ENCODE measurements around the gene SAMD4A. TPM values are rescaled to one million over a fixed set of nuclear protein-coding genes. Genes with fewer than 3 reads are reported as not detected.

Gene SAMD4A
- total RNA-seq, 4 donors from 2014 or later = 2.9 to 19.5 (median 3.9) TPM

GRCh38 chr14:54597795-54598443, 31.0 kb downstream of the SAMD4A start:
- 82 to 84% methylated on average over 5 of the region's 5 CpGs for WGBS, 2 donors
- intact Hi-C loops (cut with DNase I) = no loop called here
- H3K4me3 ChIP-seq = no peak overlapping the region
- no peaks in the 10 kb centered on the region for H3K9me3 ChIP-seq
- TF ChIP-seq CTCF (IDR thresholded peaks at IDR 0.05) (no peak), POLR2A (IDR thresholded peaks at IDR 0.05) (no peak)
- no peak for DNase-seq
- H3K36me3 ChIP-seq = no peaks in the 10 kb centered on the region
- H3K27ac ChIP-seq = no peak overlapping the region
- H3K27me3 ChIP-seq = no peaks in the 10 kb centered on the region
- H3K4me1 ChIP-seq = peaks cover 0 to 21% (median 3%) of the 10 kb centered on the region in 3 donors

GRCh38 chr14:54599966-54600716, 33.2 kb downstream of the SAMD4A start:
- Histone ChIP-seq H3K9me3 (no peaks in the 10 kb centered on the region), H3K36me3 (no peaks in the 10 kb centered on the region), H3K27me3 (no peaks in the 10 kb centered on the region), H3K4me3 (no peak overlapping the region), H3K4me1 (peaks cover 0 to 15% (median 0%) of the 10 kb centered on the region in 3 donors), H3K27ac (no peak overlapping the region)
- intact Hi-C loops (cut with DNase I) = no loop called here
- no peak for DNase-seq
- WGBS, 2 donors = 17 to 33% methylated on average over 1 of the region's 1 CpG
- TF ChIP-seq POLR2A (IDR thresholded peaks at IDR 0.05) = no peak
- TF ChIP-seq CTCF (IDR thresholded peaks at IDR 0.05) = no peak

GRCh38 chr14:54600717-54601109, 33.8 kb downstream of the SAMD4A start:
- intact Hi-C loops (cut with DNase I) = no loop called here
- no peaks in the 10 kb centered on the region for H3K27me3 ChIP-seq
- TF ChIP-seq CTCF (IDR thresholded peaks at IDR 0.05) (no peak), POLR2A (IDR thresholded peaks at IDR 0.05) (no peak)
- H3K4me3 ChIP-seq = no peak overlapping the region
- no peaks in the 10 kb centered on the region for H3K36me3 ChIP-seq
- H3K4me1 ChIP-seq = peaks cover 0 to 15% (median 0%) of the 10 kb centered on the region in 3 donors
- H3K27ac ChIP-seq = no peak overlapping the region
- DNase-seq = no peak
- no peaks in the 10 kb centered on the region for H3K9me3 ChIP-seq
- WGBS, 2 donors = 69 to 79% methylated on average over 3 of the region's 3 CpGs

GRCh38 chr14:54603362-54603761, 36.4 kb downstream of the SAMD4A start:
- DNase-seq = no peak
- Histone ChIP-seq H3K36me3 (no peaks in the 10 kb centered on the region), H3K9me3 (no peaks in the 10 kb centered on the region), H3K4me3 (no peak overlapping the region), H3K27ac (no peak overlapping the region), H3K4me1 (peaks cover 0 to 24% (median 0%) of the 10 kb centered on the region in 3 donors), H3K27me3 (no peaks in the 10 kb centered on the region)
- 53 to 73% methylated on average over 1 of the region's 1 CpG for WGBS, 2 donors
- TF ChIP-seq CTCF (IDR thresholded peaks at IDR 0.05) (no peak), POLR2A (IDR thresholded peaks at IDR 0.05) (no peak)
- intact Hi-C loops (cut with DNase I) = no loop called here

GRCh38 chr14:54606178-54606577, 39.2 kb downstream of the SAMD4A start:
- DNase-seq = no peak

More at GRCh38 chr14:54606178-54606577, 39.2 kb downstream of the SAMD4A start:
- intact Hi-C loops (cut with DNase I) = no loop called here
- no peak for TF ChIP-seq POLR2A (IDR thresholded peaks at IDR 0.05)
- TF ChIP-seq CTCF (IDR thresholded peaks at IDR 0.05) = no peak
- H3K9me3 ChIP-seq = no peaks in the 10 kb centered on the region
- H3K4me1 ChIP-seq = peaks cover 0 to 13% (median 0%) of the 10 kb centered on the region in 3 donors
- H3K27me3 ChIP-seq = no peaks in the 10 kb centered on the region
- peak overlapping the region in 2 of 4 donors; percentile 37 to 54 for H3K27ac ChIP-seq
- no peak overlapping the region for H3K4me3 ChIP-seq
- no peaks in the 10 kb centered on the region for H3K36me3 ChIP-seq
- WGBS, 2 donors = 61 to 82% methylated on average over 3 to 6 of the region's 10 CpGs

All from esophagus squamous epithelium (tissue), 5 donors.